Ecto neural progenitor cell (in vitro differentiated cells): Measurements from ENCODE around the gene ABTB2.

ENCODE experiments used
- DNase-seq: peaks from one replicate; pipeline ENCODE4 v3.0.0-alpha.2; 2018; ENCODE audit warnings: low spot score

Gene ABTB2

DNA sequence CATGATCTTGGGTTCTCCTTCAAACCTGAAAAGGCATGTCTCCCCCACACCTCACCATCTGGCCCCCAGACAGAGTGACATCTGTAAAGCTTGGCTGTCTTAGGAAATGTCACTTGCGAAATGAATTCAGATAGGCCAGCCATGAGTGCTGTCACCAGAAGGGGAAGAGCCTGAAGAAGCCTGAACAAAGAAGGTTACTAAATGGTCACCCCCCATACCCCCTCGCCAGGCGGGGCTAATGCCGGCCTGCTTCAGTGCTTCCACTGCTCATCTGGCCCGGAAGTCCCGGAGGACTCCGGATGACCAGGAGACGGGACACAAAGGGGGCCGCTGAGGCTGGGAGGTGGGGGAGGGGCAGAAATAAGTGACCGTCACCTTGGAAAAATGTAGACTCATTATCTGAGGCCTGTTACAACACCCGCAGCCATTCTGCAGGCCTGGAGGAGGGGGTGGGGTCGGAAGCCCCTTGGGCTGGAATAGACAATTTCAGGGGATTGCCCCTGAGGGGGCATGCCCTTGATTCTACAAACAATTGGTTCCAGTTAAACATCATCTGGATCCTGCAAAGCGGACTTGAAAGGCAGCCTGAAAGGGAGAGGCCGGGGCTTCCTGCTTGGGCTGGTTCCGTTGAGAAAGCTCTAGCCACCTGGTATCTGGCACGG lies 209.2 kb downstream of the ABTB2 start:
- DNase-seq: no peak

DNA sequence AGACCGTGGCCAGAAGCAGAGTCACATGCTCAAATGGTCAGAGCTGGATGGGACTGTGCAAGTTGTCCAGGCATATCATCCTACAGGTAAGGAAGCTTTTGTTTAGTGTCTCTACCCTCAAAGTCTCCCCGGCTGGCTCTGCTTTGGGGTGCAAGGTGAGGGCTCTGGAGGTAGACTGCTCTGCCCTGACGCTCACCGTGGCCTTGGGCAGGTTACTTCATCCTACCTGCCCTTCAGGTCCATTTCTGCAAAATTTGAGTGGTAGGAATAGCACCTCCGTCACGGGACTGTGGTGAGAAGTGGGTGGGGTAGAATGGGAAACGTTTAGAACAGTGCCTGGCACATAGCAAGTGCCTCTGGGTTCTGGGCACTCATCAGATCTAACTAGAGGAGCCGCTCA lies 210.2 kb downstream of the ABTB2 start:
- DNase-seq: no peak

GRCh38 chr11:34146866-34147265 lies 210.9 kb downstream of the ABTB2 start:
- no peak for DNase-seq

- DNase-seq: no peak
Measured at GRCh38 chr11:34146411-34146810, 211.4 kb downstream of the ABTB2 start.

- DNase-seq: no peak
Measured at GRCh38 chr11:34145847-34146381, 211.9 kb downstream of the ABTB2 start.

GRCh38 chr11:34145073-34145472 lies 212.7 kb downstream of the ABTB2 start:
- DNase-seq: no peak

- DNase-seq: no peak
Measured at GRCh38 chr11:34143048-34143447, 214.8 kb downstream of the ABTB2 start.

GRCh38 chr11:34140149-34140548 lies 217.7 kb downstream of the ABTB2 start:
- DNase-seq: no peak

DNA sequence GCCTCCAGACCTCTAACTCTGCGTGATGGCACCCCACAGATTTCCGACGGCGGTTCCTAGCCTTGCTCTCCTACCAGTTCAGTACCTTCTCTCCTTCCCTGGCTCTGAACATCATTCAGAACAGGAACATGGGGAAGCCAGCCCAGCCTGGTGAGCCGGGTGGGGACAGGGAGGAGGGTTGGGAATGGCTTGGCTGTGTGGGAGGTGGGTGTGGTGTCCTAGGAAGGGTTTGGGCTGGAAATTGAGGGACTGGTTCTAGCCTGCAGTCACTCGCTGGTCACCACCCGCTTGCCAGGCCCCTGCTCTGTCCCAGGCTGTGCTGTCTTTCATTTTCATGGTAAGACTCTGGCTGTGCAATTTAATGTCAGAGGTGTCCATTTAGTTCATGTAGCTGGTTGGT lies 218.5 kb downstream of the ABTB2 start:
- no peak for DNase-seq

GRCh38 chr11:34136420-34136819 lies 221.4 kb downstream of the ABTB2 start:
- DNase-seq: no peak

DNA sequence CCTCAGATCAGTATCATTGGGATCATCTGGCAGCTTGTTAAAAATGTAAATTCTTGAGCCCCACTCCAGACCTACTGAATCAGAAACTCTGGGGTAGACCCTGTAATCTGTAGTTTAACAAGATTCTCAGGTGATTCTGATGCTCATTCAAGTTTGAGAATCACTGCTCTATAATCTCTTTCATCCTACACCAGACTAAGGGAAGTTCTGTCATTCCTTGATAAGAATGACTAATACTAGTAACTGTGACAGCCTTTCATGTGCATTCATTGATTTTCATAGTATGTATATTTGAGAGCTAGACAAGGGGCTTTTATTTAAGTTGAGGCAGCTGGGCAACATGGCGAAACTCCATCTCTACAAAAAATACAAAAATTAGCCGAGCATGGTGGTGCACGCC lies 222.4 kb downstream of the ABTB2 start:
- DNase-seq: no peak

GRCh38 chr11:34134765-34135164 lies 223.0 kb downstream of the ABTB2 start:
- no peak for DNase-seq

DNA sequence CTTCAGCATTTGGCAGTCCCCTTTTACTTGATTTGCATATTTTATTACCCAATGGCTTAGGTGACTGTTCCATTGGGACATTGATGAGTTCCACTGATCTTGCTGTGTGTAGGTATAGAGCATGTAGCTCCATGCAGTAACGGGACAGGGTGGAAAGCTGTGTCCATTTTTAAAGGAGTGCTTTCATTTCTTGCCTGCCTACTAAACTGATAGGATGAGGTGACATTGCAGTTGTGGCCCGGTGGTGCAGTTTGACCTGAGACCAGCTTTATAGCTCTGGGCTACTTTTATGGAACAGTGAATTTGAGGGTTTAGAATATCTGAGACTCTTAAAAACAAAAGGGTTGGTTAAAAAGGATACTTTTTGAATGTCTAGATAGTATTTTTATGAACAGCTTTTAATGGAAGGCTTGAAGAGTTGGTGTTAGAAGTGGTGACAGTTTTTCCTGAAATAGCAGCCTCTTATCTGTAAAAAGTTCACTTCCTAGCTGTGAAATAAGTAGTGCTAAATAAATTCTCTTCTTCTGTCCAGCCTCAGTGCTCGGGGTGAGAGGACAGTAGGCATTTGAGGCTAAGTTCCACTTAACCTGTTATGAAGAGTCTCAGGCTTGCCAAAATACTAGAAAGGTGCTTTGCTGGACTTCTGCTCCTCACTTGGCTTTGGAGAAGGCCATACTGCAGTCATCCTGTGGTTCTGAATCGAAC lies 225.4 kb downstream of the ABTB2 start:
- DNase-seq: no peak

DNA sequence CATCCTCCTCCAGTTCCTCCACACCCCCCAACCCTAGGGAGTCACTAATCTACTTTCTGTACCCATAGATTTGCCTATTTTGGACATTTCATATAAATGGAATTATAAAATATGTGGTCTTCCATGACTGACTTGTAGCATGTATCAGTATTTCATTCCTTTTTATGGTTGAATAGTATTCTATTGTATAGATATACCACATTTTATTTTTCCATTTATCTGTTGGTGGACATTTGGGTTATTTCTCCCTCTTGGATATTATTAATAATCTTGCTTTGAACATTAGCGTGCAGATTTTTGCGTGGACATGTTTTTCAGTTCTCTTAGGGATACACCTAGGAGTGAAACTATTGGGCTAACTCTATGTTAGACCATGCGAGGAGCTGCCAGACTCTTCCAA lies 229.0 kb downstream of the ABTB2 start:
- no peak for DNase-seq

GRCh38 chr11:34126959-34127848 lies 230.6 kb downstream of the ABTB2 start:
- no peak for DNase-seq

GRCh38 chr11:34124885-34125668 lies 232.7 kb downstream of the ABTB2 start:
- DNase-seq: no peak

GRCh38 chr11:34120651-34121050 lies 237.2 kb downstream of the ABTB2 start:
- no peak for DNase-seq

GRCh38 chr11:34114471-34114870 lies 243.3 kb downstream of the ABTB2 start:
- DNase-seq: no peak

- DNase-seq: no peak
Measured at GRCh38 chr11:34114014-34114413, 243.8 kb downstream of the ABTB2 start.

DNA sequence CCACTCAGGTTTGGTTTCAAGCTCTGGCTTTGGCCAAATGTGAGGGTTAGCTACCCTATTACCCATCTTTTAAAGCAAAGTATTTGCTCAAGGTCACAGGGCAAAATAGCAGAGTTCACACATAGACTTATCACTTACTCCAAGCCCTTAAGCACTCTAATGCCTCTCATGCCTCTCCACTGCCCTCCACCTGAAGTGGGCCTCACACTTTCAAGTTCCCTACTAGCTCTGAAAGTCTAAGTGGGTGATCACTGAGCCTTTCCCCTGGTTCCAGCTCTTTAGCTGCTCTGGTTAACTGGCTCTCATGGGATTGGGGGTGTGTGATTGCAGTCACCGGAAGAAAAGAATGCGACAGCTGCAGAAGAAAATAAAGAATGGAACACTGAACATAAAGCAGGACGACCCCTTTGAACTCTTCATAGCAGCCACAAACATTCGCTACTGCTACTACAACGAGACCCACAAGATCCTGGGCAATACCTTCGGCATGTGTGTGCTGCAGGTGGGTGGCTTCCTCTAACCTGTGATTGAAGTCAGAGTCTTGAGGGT lies 246.0 kb downstream of the ABTB2 start:
- no peak for DNase-seq

GRCh38 chr11:34105957-34106504 lies 251.8 kb downstream of the ABTB2 start:
- no peak for DNase-seq
